Astrocyte (in vitro differentiated cells and primary cell): ENCODE results near the gene BANP. TPM values are rescaled to one million over a fixed set of nuclear protein-coding genes. Genes with fewer than 3 reads are reported as not detected.
"Not testable (repeated sequence)": the region's sequence is repeated elsewhere in the genome, so short reads cannot be mapped to it uniquely, and the experiment has no call there.

Experiments used
- DNase-seq: peaks from one replicate; pipeline ENCODE4 v3.0.0-alpha.2; 2010; ENCODE audit warnings: low read depth
- FAIRE-seq: peaks from 2 replicates; lab custom pipeline; 2011; peaks lifted over from hg19 to GRCh38; lab: Jason Lieb, UNC
- H2AFZ ChIP-seq: 2 replicates; pipeline ENCODE4 v1.6.0; 2012; ENCODE audit warnings: low read depth, low read length, inconsistent platforms
- H3K27ac ChIP-seq: 2 replicates; pipeline ENCODE4 v1.5.1; 2011; ENCODE audit warnings: low read depth, low read length, inconsistent platforms
- H3K27me3 ChIP-seq: 2 replicates; pipeline ENCODE4 v1.6.0; 2011; ENCODE audit warnings: low read length, inconsistent platforms; ENCODE audit not compliant: insufficient read depth
- H3K36me3 ChIP-seq: 2 replicates; pipeline ENCODE4 v1.5.1; 2011; ENCODE audit warnings: low read length, inconsistent platforms; ENCODE audit not compliant: insufficient read depth
- H3K4me1 ChIP-seq: 2 replicates; pipeline ENCODE4 v1.5.1; 2011; ENCODE audit warnings: low read length, inconsistent platforms; ENCODE audit not compliant: insufficient read depth
- H3K4me2 ChIP-seq: 2 replicates; pipeline ENCODE4 v1.6.0; 2012; ENCODE audit warnings: low read length, inconsistent platforms
- H3K4me3 ChIP-seq: 2 replicates; pipeline ENCODE4 v1.5.1; 2011; ENCODE audit warnings: low read depth, mild to moderate bottlenecking, low read length, inconsistent platforms; ENCODE audit not compliant: insufficient read depth
- H3K79me2 ChIP-seq: 2 replicates; pipeline ENCODE4 v1.6.0; 2012; ENCODE audit warnings: mild to moderate bottlenecking, low read length, inconsistent platforms; ENCODE audit not compliant: insufficient read depth
- H3K9ac ChIP-seq: 2 replicates; pipeline ENCODE4 v1.6.0; 2012; ENCODE audit warnings: mild to moderate bottlenecking, low read length, inconsistent platforms
- H3K9me3 ChIP-seq: 2 replicates; pipeline ENCODE4 v1.5.1; 2012; ENCODE audit warnings: low read depth, mild to moderate bottlenecking, low read length, inconsistent platforms; ENCODE audit not compliant: insufficient read depth
- H4K20me1 ChIP-seq: 2 replicates; pipeline ENCODE4 v1.6.0; 2012; ENCODE audit warnings: low read length, inconsistent platforms; ENCODE audit not compliant: insufficient read depth
- H3K27ac Mint-ChIP-seq: one replicate; pipeline ENCODE4 v1.8.0; 2021; ENCODE audit warnings: mild to moderate bottlenecking, mixed read lengths; ENCODE audit not compliant: unreplicated experiment
- H3K27me3 Mint-ChIP-seq: one replicate; pipeline ENCODE4 v1.8.0; 2021; ENCODE audit warnings: low read depth, mixed read lengths; ENCODE audit not compliant: unreplicated experiment
- H3K36me3 Mint-ChIP-seq: one replicate; pipeline ENCODE4 v1.8.0; 2021; ENCODE audit warnings: low read depth, mixed read lengths; ENCODE audit not compliant: unreplicated experiment
- H3K4me1 Mint-ChIP-seq: one replicate; pipeline ENCODE4 v1.8.0; 2021; ENCODE audit warnings: low read depth, mixed read lengths; ENCODE audit not compliant: unreplicated experiment
- H3K4me3 Mint-ChIP-seq: one replicate; pipeline ENCODE4 v1.8.0; 2021; ENCODE audit warnings: mild to moderate bottlenecking, moderate library complexity, mixed read lengths; ENCODE audit not compliant: unreplicated experiment
- H3K9me3 Mint-ChIP-seq: one replicate; pipeline ENCODE4 v1.8.0; 2021; ENCODE audit warnings: mild to moderate bottlenecking, mixed read lengths; ENCODE audit not compliant: unreplicated experiment
- CTCF ChIP-seq: IDR thresholded peaks from 2 replicates; pipeline ENCODE4 v1.5.1; 2011; ENCODE audit warnings: low read depth, mild to moderate bottlenecking, inconsistent platforms, low read length, moderate library complexity; ENCODE audit not compliant: insufficient read depth
- EZH2 ChIP-seq: IDR thresholded peaks from 2 replicates; pipeline ENCODE4 v1.6.1; 2012; ENCODE audit warnings: mild to moderate bottlenecking, low read length, inconsistent platforms; ENCODE audit not compliant: insufficient read depth
- total RNA-seq: library from RNA; stranded (reverse); gene quantifications from 2 replicates; pipeline ENCODE4 v1.2.1, GENCODE V29; 2021

Gene BANP
- total RNA-seq, 1 donor from 2014 or later, result 28.9 TPM

DNA sequence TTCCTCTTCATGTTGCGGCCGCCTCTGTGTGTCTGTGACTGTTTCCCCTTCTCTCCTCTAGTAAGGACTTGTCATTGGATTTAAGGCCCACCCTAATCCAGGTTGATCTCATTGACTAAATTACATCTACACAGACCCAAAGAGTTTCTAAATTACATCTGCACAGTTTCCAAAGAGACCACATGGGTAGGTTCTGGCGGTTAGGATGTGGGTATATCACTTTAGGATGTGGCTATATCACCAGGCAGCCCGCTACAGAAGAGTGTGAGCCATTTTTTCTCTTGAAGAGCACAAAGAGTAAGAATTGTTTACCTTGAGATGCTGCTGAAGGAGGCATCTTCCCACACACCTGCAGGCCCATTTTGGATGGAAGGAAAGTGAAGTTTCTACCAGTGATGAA lies 30.1 kb downstream of the BANP start:
- H3K27ac ChIP-seq, H3K4me2 ChIP-seq, H3K36me3 ChIP-seq, H3K9me3 ChIP-seq, FAIRE-seq, H3K27me3 Mint-ChIP-seq, H3K27ac Mint-ChIP-seq, H3K79me2 ChIP-seq, H4K20me1 ChIP-seq, H3K4me3 Mint-ChIP-seq, H3K9ac ChIP-seq, H3K4me3 ChIP-seq, H2AFZ ChIP-seq, H3K27me3 ChIP-seq, H3K4me1 ChIP-seq, H3K9me3 Mint-ChIP-seq, DNase-seq: not testable (repeated sequence)
- peaks cover 16% of the 10 kb centered on the region for H3K4me1 Mint-ChIP-seq
- H3K36me3 Mint-ChIP-seq, result peaks cover 21% of the 10 kb centered on the region

GRCh38 chr16:87982581-87983041 lies 31.4 kb downstream of the BANP start:
- no peak for DNase-seq
- TF ChIP-seq CTCF, result no peak
- TF ChIP-seq EZH2, result no peak
- no peaks in the 10 kb centered on the region for H3K9me3 ChIP-seq
- no peaks in the 10 kb centered on the region for H3K27me3 ChIP-seq
- no peak overlapping the region for H2AFZ ChIP-seq
- no peaks in the 10 kb centered on the region for H3K79me2 ChIP-seq
- H3K27ac ChIP-seq, result no peak overlapping the region
- Mint-ChIP-seq H3K27me3 (no peaks in the 10 kb centered on the region), H3K4me3 (no peak overlapping the region), H3K36me3 (peaks cover 21% of the 10 kb centered on the region), H3K9me3 (no peaks in the 10 kb centered on the region), H3K27ac (peak overlapping the region; percentile 53), H3K4me1 (peaks cover 12% of the 10 kb centered on the region)
- H3K4me2 ChIP-seq, result no peak overlapping the region
- no peaks in the 10 kb centered on the region for H4K20me1 ChIP-seq
- FAIRE-seq, result no peak
- no peak overlapping the region for H3K9ac ChIP-seq
- H3K4me1 ChIP-seq, result peaks cover 8% of the 10 kb centered on the region
- no peak overlapping the region for H3K4me3 ChIP-seq
- H3K36me3 ChIP-seq, result no peaks in the 10 kb centered on the region

- not testable (repeated sequence) for H3K4me2 ChIP-seq
Measured at GRCh38 chr16:87983072-87983736, 32.0 kb downstream of the BANP start.

GRCh38 chr16:87983737-87984097 lies 32.5 kb downstream of the BANP start:
- H3K4me1 ChIP-seq, H3K4me3 ChIP-seq, H3K27me3 Mint-ChIP-seq, FAIRE-seq, H3K27ac ChIP-seq, H3K36me3 ChIP-seq, H3K79me2 ChIP-seq, H3K9me3 ChIP-seq, H3K27me3 ChIP-seq, H4K20me1 ChIP-seq, H3K4me2 ChIP-seq, H3K9me3 Mint-ChIP-seq, H3K4me3 Mint-ChIP-seq, H2AFZ ChIP-seq: not testable (repeated sequence)
- peak overlapping the region; percentile 95 for H3K27ac Mint-ChIP-seq
- H3K9ac ChIP-seq, result peak overlapping the region; percentile 55
- DNase-seq, result peak; percentile 27
- peaks cover 24% of the 10 kb centered on the region for H3K36me3 Mint-ChIP-seq
- peaks cover 14% of the 10 kb centered on the region for H3K4me1 Mint-ChIP-seq

More at GRCh38 chr16:87983072-87983736, 32.0 kb downstream of the BANP start:
- not testable (repeated sequence) for FAIRE-seq, DNase-seq, H3K27ac ChIP-seq, H3K79me2 ChIP-seq, H3K4me3 ChIP-seq, H3K9me3 Mint-ChIP-seq, H4K20me1 ChIP-seq, H2AFZ ChIP-seq, H3K36me3 ChIP-seq, H3K9me3 ChIP-seq, H3K27me3 Mint-ChIP-seq, H3K4me1 ChIP-seq, H3K27me3 ChIP-seq, H3K4me3 Mint-ChIP-seq
- peak overlapping the region; percentile 55 for H3K9ac ChIP-seq
- peaks cover 21% of the 10 kb centered on the region for H3K36me3 Mint-ChIP-seq
- peak overlapping the region; percentile 95 for H3K27ac Mint-ChIP-seq
- TF ChIP-seq CTCF, result peak; percentile 44
- peaks cover 14% of the 10 kb centered on the region for H3K4me1 Mint-ChIP-seq

DNA sequence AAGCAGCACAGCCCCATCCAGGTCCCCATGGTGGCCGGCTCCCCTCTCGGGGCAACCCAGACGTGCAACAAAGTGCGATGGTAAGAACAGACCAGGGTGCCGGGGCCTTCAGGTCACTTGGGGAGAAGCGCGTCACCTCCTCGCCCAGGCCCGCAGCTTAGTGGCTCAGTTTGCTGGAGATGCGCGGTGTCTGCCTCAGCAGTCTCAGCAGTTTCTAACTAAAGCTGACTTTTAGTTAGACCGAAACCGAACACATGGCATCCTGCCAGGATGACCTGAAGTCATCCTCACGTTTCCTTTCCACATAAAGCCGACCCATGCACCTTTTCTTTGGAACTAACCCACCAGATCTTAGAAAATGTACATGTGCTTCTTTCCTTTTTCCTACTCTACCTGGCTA lies 32.9 kb downstream of the BANP start:
- H3K36me3 Mint-ChIP-seq, result peaks cover 20% of the 10 kb centered on the region
- H3K27me3 Mint-ChIP-seq, FAIRE-seq, H3K4me3 ChIP-seq, DNase-seq, H3K36me3 ChIP-seq, H3K9me3 Mint-ChIP-seq, H3K27me3 ChIP-seq, H3K4me1 ChIP-seq, H2AFZ ChIP-seq, H4K20me1 ChIP-seq, H3K4me2 ChIP-seq, H3K27ac ChIP-seq, H3K9me3 ChIP-seq, H3K79me2 ChIP-seq: not testable (repeated sequence)
- peak overlapping the region; percentile 59 for H3K27ac Mint-ChIP-seq
- peaks cover 14% of the 10 kb centered on the region for H3K4me1 Mint-ChIP-seq
- peak overlapping the region; percentile 9 for H3K4me3 Mint-ChIP-seq
- peak overlapping the region; percentile 55 for H3K9ac ChIP-seq
